Inflammatory macrophage treated with lipopolysaccharide for 4 hours (primary cell): Measurements from ENCODE around the gene RNASEH2A.
A peak's percentile ranks its signal among the peaks of the same experiment; 100 is the strongest.

ENCODE experiments used
- DNase-seq: peaks from one replicate; pipeline ENCODE4 v3.0.0-alpha.2; 2020

Gene RNASEH2A

DNA sequence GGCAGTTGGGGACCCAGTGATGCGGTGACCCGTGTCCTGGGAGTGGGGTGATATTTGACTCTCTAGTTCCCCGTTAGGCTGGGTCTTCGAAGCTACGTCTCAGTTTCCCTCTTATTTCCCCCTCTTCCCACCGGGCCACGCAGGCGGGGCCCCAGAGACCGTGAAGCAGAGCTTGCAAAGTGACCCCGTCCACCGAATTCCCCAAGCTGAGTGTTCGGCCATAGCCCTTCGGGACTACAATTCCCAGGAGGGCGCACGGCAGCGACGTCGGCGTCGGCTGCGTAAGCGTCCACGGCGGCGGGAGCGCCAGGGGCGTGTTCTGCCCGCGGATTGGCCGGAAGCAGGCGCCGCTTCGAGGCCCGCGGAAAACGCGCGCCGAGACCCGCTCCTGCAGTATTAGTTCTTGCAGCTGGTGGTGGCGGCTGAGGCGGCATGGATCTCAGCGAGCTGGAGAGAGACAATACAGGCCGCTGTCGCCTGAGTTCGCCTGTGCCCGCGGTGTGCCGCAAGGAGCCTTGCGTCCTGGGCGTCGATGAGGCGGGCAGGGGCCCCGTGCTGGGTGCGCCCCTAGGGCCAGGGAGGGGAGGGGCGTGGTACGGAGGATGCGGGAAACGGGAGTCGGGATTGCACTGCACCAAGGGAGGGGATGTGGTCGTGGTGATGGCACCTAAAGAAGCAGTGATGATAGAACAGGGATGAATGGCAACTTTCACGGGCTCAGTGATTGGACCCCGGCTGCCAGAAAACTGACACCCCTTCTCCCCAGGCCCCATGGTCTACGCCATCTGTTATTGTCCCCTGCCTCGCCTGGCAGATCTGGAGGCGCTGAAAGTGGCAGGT lies at the start of gene RNASEH2A:
Gene RNASEH2A, plus strand, starts transcription at position 343 of the 840 bp plus-strand sequence. Its CDS starts 90 bp downstream, at position 433.
- peak; percentile 88 for DNase-seq

DNA sequence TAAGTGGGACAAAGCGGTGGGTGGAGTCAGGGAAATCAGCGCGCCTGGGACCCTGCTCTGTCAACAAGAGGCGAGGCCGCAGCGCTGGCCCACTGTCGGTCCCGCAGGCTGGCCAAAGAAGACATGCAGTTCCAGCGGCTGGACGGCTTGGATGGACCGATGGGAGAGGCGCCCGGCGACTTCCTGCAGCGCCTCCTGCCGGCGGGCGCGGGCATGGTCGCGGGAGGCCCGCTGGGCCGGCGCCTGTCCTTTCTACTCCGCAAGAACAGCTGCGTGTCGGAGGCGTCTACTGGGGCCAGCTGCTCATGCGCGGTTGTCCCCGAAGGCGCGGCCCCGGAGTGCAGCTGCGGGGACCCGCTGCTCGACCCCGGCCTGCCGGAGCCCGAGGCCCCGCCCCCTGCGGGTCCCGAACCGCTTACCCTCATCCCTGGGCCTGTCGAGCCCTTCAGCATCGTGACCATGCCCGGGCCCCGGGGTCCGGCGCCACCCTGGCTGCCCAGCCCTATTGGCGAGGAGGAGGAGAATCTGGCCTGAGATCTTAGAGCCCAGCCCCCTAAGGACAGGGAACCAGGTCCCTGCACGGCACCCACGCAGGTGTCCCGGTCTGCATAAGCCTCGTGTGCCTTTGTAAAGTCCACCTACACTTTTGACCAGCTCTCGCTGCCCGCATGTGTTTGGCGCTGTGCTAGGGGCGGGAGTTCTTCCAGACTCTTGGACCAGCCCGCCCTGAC lies 48.7 kb upstream of the RNASEH2A start:
- DNase-seq, result peak; percentile 75

DNA sequence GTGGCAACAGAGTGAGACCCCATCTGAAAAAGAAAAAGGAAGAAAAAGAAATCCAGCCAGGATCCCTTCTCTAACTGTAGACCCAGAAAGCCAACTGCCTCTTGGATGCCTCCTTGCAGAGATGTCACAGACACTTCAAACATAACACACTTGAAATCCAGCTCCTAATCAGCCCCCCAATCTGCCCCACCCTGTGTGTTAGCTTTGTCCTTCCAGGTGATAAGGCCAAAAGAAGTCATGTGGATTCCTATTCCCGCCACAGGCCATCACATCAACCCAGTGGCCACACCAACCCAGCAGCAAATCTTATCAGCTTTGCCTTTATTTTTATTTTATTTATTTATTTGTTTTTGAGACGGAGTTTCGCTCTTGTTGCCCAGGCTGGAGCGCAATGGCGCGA lies 46.7 kb upstream of the RNASEH2A start:
- DNase-seq, result no peak

DNA sequence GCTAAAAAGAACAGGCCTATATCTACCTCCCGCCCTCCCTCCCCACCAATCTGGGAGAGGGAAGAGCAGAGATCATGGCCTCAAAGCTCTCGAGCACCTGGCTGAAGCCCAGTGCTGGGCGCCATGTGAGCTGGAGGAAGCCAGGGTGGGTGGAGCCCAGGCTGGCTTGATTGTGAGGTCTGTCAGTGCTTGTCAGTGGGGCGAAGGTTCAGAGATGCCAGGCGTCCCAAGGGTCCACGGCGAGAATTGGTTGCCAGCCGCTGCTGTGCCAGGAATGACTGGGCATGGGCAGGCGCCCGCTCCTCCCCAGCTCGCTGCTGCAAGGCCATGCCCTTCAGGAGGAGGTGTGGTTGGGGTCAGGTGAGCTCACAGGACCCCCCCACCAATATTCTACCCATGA lies 43.3 kb upstream of the RNASEH2A start:
- no peak for DNase-seq

DNA sequence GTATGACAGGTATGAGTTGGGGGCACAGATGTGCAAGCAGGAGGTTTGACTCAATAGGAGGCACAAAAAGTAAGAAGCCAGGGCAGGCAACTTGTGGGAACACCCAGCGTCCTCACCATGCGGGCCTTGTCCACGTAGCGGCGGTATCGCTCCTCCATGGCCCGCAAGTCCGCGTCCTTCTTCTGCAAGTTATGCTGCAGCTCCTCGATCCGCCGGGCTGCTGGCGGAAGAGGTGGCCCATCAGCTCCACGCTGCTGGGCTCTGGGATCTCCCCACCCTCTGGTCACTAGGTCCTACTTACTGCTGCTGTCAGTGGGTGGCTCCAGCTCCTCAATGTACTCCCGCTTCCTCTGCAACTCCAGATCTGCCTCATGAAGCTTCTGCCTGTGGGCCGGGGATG lies 41.7 kb upstream of the RNASEH2A start:
- DNase-seq, result no peak

DNA sequence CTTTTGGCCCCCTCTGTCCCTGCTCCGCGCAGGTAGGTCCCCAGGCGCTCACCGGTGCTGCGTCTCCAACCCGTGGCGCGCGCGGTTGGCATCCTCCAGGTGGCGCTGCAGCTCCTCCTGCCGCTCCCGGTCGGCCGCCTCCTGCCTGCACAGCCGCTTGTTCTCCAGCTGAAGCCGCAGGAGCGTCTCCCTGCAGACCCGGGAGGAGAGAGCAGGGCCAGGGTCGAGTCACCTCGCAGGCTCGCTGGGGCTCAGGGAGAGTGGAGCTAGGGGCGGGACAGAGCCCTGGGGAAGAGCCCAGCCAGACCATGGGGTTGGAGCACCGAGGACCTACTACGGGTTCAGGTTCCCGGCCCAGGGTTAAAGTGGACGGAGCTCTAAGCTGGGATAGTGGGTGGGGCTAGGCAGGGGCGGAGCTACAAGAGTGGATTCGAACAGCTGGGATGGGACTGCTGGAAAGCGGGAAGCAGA lies 40.3 kb upstream of the RNASEH2A start:
- DNase-seq, result peak; percentile 83

DNA sequence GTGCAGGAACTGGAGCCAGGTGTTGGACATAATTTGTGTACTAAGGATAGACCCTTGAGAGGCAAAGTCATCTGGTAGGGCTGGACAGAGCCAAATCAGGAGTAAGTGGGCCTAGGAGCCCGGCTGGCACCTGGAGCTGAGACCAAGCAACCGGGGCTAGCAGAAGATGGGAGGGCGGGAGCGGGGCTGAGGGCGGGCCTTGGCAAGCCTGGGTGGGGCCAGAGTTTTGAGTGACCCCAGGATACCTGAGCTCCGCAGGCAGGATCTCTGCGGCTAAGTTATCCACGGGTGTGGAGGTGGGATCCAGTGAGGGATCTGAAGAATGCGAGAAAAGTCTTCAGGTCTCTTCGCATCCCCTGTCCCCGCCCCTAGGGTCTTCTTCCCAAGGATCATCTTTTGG lies 39.2 kb upstream of the RNASEH2A start:
- no peak for DNase-seq

DNA sequence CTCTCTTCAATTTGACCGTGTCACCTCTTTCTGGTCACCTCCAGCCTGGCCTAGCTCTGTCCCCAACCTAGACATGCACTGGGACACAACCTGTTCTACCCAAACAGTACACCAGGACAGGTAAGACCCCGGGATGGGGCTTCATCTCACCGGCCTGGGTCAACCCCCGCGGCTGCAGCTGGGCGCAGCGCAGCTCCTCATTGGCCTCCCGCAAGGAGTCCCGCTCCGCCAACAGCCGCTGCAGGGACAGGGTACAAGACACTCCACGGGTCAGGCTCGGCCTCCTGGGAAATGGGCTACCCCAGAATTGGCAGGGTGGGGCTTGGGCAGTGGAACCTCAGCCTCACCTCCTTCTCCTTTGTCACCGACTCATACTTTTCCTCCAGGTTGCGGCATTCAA lies 38.7 kb upstream of the RNASEH2A start:
- DNase-seq, result no peak

DNA sequence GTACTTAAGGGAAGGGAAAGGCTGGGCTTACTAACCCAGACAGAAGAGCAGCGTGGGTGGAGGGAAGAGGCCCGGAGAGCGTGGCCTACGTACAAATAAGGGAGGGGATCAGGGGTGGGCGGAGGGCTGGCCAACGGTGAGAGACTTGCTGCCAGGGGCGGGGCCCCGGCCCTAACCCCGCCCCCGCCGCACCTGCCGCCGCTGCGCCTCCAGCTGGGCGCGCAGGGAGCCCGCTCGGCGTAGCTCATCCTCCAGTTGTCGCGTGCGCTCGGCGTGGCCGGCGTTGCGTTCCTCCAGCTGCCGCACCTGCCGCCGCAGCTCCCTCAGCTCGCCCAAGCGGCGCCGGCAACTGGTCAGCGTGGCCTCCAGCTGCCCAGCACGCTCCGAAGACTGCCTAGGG lies 36.7 kb upstream of the RNASEH2A start:
- no peak for DNase-seq

DNA sequence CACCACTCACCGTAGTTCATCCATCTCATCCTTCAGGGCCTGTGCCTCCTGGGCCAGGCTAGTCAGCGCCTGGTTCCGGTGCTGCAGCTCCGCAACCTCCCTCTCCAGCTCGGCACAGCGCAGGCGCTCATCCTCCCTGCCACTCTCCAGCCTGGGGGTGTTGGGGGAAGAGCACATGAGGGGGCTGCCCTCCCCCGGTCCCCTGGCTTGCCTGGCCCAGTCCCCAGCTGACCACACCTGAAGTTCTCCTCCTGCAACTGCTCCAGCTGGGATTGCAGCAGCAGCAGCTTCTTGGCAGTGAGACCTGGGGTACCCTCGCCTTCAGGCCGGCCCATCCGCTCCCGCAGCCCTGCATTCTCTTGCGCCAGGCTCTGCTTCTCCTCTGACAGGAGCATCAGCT lies 35.5 kb upstream of the RNASEH2A start:
- no peak for DNase-seq

DNA sequence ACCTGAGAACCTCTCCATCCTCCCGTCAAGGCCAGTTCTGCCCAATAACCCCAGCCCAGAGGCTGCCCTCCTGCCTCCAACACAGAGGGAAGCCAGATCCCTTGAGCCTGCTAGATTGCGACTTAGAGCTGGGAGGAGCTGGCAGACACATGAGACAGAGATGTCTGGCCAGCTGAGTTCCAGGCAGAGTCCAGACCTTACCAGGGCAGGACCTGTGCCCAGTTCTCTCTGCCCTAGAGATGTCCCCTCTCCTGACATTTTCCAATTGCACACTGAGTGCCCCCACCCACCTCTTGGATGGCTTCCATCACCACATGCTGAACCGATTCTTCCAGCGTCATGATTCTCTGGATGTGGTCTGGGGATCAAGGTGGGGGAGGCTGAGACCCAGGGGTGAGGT lies 34.1 kb upstream of the RNASEH2A start:
- DNase-seq, result no peak

DNA sequence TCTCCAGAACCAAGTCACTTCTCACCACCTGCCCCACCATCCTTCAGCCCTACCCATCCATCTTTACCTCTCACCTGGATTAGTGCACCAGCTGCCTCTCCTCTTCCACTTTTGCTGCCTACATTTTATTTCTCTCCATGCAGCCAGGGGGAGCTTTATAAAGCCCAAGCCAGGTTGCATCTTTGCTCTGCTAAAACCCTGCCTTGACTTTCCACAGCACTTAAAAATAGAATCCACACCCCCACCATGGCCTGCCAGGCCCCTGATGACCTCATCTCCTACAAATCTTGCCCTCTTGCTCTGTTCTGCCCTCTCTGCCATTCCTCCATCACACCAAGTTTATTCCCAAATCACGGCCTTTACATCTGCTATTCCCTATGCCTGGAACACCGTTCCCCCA lies 32.8 kb upstream of the RNASEH2A start:
- no peak for DNase-seq

DNA sequence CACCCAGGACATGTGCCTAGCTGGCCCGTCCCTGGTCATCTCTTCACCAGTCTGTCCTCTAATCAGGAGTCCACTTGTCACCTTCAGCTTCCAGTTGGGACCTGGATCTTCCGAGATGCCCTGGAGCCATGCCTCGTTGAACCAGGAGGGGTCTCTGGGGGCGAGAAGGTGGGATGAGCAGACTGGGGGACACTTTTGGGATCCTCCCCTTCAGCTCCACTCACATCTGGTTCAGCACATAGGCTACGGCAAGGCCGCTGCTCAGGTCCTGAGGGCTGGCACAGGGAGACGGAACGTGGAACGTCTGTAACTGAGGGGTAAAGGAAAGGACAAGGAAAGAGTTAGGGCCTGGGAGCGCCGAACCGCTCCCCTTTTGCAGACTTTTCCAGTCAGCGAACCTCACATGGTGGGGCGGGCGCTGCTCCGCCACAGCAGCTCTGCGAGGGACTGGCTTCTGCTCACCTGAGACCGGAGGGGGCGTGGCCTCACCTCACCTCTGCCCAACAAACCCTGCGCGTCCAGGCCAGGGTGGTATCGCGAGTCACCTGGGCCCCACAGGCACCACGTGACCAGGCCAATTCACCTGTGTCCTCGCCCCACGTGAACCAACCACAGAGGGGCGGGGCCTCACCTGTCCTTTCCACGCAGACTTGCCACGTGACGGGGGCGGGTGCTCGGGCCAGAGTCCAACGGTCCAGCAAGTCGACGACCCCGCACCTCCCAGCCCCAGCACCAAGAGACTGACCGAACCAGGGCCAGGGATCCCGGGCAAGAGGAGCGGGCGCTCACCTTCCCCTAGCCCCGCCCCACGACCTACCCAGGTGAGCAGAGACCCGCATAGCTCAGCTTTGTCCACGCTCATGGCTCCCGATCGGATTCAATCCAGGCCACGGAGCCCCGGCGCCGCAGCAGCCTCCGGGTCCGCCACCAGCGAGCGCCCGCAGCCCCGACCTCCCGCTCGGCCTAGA lies 31.5 kb upstream of the RNASEH2A start, which contains the start of gene HOOK2:
Gene HOOK2, minus strand, starts transcription at position 965 of the 968 bp plus-strand sequence. Its CDS starts 103 bp downstream, at position 862.
- no peak for DNase-seq

DNA sequence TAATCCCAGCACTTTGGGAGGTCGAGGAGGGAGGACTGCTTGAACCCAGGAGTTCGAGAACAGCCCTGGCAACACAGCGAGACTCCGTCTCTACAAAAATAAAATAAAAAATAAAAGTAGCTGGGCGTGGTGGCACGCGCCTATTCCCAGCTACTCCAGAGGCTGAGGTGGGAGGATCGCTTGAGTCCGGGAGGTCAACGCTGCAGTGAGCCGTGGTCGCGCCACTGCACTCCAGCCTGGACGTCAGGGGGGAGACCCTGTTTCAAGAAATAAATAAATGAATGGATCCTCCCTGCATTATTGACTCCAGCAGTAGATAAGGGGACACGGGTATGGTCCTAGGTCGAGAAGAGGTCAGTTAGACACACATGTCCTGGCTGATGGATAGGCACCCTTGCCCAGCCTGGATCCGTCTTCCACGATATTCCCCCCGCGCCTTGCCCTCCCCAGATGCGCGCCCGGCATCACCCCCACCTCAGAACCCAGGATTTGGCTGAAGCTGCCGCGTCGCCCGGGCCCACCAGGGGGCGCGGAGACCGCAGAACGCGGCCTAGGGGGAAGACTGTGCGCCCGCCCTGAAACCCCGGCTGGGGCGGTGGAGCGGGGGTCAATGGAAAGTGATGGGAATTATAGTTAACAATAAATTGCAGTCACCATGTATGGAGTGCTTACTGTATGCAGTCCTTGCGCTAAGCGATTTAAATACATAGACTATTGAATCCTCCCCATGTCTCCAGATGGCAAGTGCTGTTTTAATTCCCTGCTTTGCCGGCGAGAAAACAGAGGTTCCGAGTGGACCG lies 29.0 kb upstream of the RNASEH2A start:
- peak; percentile 76 for DNase-seq

DNA sequence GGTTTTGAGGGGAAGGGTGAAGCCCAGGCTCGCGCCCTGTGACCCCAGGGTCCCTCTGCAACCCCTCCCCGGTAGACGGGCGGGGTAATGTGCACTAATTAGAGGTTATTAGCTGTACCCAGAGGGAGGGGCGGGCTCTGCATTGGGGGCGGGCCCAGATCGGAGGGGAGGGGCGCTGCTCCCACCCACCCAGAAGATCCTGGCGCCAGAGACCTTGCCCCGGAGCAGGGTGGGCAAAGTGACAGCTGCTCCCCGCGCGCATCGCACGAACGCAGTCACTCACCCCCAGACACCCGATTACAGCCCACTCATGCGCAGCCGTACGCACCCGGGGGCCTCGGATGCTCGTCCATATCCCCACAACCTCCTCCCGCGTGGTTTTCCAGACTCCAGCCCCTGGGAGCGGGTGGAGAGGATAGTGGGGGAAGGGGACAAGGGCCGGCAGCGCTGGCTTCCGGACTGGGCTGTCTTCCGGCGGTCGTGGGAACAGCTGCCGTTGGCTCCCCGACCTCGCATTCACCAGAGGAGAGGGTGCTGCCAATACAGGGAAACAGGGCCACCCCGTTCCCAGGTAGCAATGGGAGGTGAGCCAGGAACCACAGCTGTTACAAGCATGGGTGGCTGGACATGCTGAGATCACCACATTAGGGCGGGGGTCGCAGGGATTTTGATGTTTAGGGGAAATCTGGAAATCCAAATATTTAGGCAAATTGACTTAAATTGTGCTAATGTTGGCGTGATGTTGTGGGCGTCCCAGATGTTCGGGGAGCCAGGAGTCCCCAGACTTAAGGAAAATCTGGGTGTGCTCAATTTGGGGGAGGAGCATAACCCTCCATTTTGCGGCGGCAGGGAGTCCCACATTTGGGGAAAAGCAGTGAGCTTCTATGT lies 28.1 kb upstream of the RNASEH2A start:
- peak; percentile 53 for DNase-seq

DNA sequence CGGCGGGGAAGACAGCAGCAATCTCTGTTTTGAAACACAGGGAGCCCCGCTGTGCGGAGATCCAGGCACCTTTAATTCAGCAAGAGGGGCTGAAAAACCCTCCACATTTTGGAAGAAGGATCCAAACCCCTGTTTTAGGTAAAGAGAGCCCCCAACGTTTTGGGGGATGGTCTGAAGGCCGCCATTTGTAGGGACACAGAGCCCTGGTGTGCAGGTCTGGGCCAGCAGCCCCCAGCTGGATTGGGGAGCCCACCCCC lies 27.6 kb upstream of the RNASEH2A start:
- DNase-seq, result no peak

DNA sequence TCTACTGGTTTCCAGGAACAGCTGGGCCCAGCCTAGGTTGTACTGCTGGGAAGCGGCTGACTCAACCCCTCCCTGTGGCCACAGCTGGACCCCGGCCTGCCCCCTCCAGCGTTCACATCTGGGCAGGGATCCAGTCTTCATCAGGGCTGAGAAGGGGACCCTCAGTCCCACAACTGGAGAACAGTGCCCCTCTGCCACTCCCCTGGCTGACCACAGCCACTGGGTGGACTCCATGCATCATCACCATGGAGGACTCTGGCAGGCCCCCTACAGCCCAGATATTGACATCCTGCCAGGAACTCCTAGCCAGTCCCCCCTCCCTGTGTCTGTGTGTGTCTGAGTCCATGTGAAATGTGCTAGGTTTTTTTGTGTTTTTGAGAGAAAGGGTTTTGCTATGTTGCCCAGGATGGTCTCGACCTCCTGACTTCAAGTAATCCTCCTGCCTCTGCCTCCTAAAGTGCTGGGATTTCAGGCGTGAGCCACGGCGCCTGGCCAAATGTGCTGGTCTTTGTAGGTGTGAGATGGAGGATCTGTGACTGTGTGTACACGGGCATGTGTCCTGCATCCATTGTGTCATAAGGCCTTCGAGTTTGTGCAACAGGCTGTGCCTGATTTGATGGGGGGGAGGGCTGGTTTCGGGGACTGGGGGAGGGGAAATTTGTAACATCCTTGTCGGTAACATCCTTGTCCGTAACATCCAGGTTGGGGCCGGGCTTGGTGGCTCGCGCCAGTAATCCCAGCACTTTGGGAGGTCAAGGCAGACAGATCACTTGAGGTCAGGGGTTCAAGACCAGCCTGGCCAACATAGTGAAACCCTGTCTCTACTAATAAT lies 27.0 kb upstream of the RNASEH2A start:
- DNase-seq, result no peak

DNA sequence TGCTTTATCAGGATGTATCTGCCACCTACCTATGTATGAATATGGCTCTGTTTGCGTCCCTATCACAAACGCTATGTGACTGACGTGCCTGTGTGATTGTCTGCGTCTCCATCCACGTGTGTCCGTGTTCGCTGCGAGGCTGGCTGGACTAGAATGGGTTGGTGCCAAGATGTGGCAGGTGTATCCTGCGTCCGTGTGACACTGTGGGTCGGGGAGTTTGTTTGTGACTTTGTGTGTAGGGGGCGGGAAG lies 24.3 kb upstream of the RNASEH2A start:
- DNase-seq, result no peak

DNA sequence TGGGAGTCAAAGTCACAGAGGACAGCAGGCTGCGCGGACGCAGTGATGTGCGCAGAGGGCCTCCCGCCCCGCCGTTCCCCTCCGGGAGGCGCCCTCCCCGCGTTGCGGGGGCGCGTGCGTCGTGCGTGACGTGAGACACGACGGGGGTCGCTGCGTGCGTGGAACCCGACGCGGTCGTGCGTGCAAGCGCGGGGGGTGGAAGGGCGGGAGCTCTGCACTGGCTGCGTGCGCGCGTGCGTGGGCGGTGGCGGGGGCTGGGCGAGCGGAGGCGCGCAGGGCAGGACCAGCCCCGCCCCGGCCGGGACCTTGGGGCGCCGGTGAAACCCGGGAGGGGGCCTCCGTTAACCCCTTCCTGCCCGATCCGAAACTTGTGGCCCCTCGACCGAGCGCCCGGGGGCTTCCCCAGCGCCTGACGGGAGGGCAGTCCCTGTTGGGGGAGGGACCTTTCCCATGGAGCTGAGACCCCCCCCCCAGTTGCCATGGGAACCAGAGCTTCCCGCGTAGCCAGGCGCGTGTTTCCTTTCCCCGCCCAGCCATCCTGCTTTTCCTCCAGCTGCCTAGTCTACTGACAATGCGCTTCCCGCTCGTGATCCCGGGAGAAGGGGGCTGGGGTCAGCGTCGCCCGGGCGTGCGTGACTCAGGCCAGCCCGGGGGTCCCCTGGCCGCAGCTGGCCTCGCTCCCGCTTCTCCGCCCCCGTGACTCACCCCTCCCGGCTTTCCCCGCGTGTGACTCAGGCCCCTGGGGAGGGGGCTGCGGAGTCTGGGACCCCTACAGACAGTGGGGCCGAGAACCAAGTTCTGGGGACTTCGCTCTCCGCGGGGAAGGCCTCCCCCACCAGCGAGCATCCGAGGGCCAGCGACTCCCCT lies 23.7 kb upstream of the RNASEH2A start:
- peak; percentile 71 for DNase-seq
